IMR-90 (cell line): ENCODE measurements around the gene STXBP6. TPM values are rescaled to one million over a fixed set of nuclear protein-coding genes. Genes with fewer than 3 reads are reported as not detected.

ENCODE experiments used
- ATAC-seq: fragments of 200-7000 bp; cut with Tn5 transposase; 2 replicates; pipeline ENCODE4 v1.9.1; 2020; ENCODE audit warnings: low read depth, mild to moderate bottlenecking, moderate library complexity
- BruUV-seq: library from RNA; stranded (reverse); fragments of 400-500 nt; replicated peaks from 2 replicates; lab custom pipeline; 2021; lab: Mats Ljungman, UMichigan
- CTCF ChIA-PET: fragments of 300-600 bp; formaldehyde crosslinking; extraction: SDS; loops from one replicate; lab custom pipeline; 2021; ENCODE audit warnings: antibody characterized with exemption; lab: Yijun Ruan, JAX
- POLR2A ChIA-PET: fragments of 300-600 bp; sonication (Branson Sonifier 250); formaldehyde crosslinking; loops from one replicate; lab custom pipeline; 2022; ENCODE audit warnings: antibody characterized with exemption; ENCODE audit not compliant: unreplicated experiment; lab: Charles Lee
- DNase-seq: peaks from one replicate; pipeline ENCODE4 v3.0.0; 2013
- H2AFZ ChIP-seq: replicated peaks from 2 replicates; pipeline ENCODE3; 2013; ENCODE audit warnings: low read length, mild to moderate bottlenecking; ENCODE audit not compliant: poor library complexity
- H2AK5ac ChIP-seq: 2 replicates; pipeline ENCODE4 v1.6.1; 2013; ENCODE audit warnings: low read depth, low read length, inconsistent platforms
- H2AK9ac ChIP-seq: replicated peaks from 2 replicates; pipeline ENCODE3; 2013; ENCODE audit warnings: mild to moderate bottlenecking, low read depth, low read length, moderate library complexity; ENCODE audit not compliant: poor library complexity
- H2BK120ac ChIP-seq: 2 replicates; pipeline ENCODE4 v1.6.1; 2013; ENCODE audit warnings: low read depth, low read length, inconsistent platforms
- H2BK15ac ChIP-seq: 3 replicates; pipeline ENCODE4 v1.6.1; 2013; ENCODE audit warnings: low read depth, low read length, inconsistent platforms
- H2BK20ac ChIP-seq: 2 replicates; pipeline ENCODE4 v1.6.1; 2013; ENCODE audit warnings: low read depth, mild to moderate bottlenecking, inconsistent platforms, low read length, moderate library complexity
- H2BK5ac ChIP-seq: 2 replicates; pipeline ENCODE4 v1.6.1; 2013; ENCODE audit warnings: mild to moderate bottlenecking, low read depth, low read length, inconsistent platforms; ENCODE audit not compliant: poor library complexity, severe bottlenecking
- H3K14ac ChIP-seq: replicated peaks from 2 replicates; pipeline ENCODE4 v1.6.1; 2013; ENCODE audit warnings: low read depth, low read length, inconsistent platforms
- H3K18ac ChIP-seq: 2 replicates; pipeline ENCODE4 v1.6.1; 2013; ENCODE audit warnings: low read depth, low read length, control low read depth
- H3K23ac ChIP-seq: 2 replicates; pipeline ENCODE4 v1.6.1; 2013; ENCODE audit warnings: low read depth, low read length, inconsistent platforms
- H3K27ac ChIP-seq: 2 replicates; pipeline ENCODE4 v1.5.1; 2013; ENCODE audit warnings: mild to moderate bottlenecking, control low read depth, low read length; ENCODE audit not compliant: insufficient read depth
- H3K27me3 ChIP-seq: 2 replicates; pipeline ENCODE4 v1.6.1; 2013; ENCODE audit warnings: low read length; ENCODE audit not compliant: control insufficient read depth, insufficient read depth
- H3K36me3 ChIP-seq: 2 replicates; pipeline ENCODE4 v1.6.1; 2013; ENCODE audit warnings: low read length, mixed read lengths; ENCODE audit not compliant: control insufficient read depth, insufficient read depth
- H3K4ac ChIP-seq: 2 replicates; pipeline ENCODE4 v1.6.1; 2013; ENCODE audit warnings: low read depth, low read length, inconsistent platforms
- H3K4me1 ChIP-seq: 2 replicates; pipeline ENCODE4 v1.6.1; 2013; ENCODE audit warnings: low read length, mixed read lengths; ENCODE audit not compliant: control insufficient read depth, insufficient read depth
- H3K4me2 ChIP-seq: 2 replicates; pipeline ENCODE4 v1.6.1; 2013; ENCODE audit warnings: low read depth, mild to moderate bottlenecking, control low read depth, low read length, moderate library complexity
- H3K4me3 ChIP-seq: 2 replicates; pipeline ENCODE4 v1.5.1; 2013; ENCODE audit warnings: low read depth, mild to moderate bottlenecking, control low read depth, low read length, moderate library complexity; ENCODE audit not compliant: insufficient read depth
- H3K56ac ChIP-seq: 2 replicates; pipeline ENCODE4 v1.6.1; 2013; ENCODE audit warnings: low read length, inconsistent platforms; ENCODE audit not compliant: insufficient read depth; ENCODE audit errors: extremely low read depth
- H3K79me1 ChIP-seq, 2 experiments: 2 replicates each; pipeline ENCODE4 v1.6.1; 2013; ENCODE audit warnings: low read length in 2 of 2, inconsistent platforms in 1 of 2, low read depth in 1 of 2
- H3K9ac ChIP-seq: 2 replicates; pipeline ENCODE4 v1.6.1; 2013; ENCODE audit warnings: low read depth, low read length, control low read depth
- H3K9me1 ChIP-seq: 2 replicates; pipeline ENCODE4 v1.6.1; 2013; ENCODE audit warnings: low read length, inconsistent platforms; ENCODE audit not compliant: insufficient read depth
- H3K9me3 ChIP-seq: 2 replicates; pipeline ENCODE4 v1.6.1; 2013; ENCODE audit warnings: low read length; ENCODE audit not compliant: control insufficient read depth, insufficient read depth
- H4K20me1 ChIP-seq: 2 replicates; pipeline ENCODE4 v1.6.1; 2013; ENCODE audit warnings: low read length, inconsistent platforms; ENCODE audit not compliant: insufficient read depth
- H4K5ac ChIP-seq: 2 replicates; pipeline ENCODE4 v1.6.1; 2013; ENCODE audit warnings: mild to moderate bottlenecking, low read depth, low read length, control low read depth
- H4K8ac ChIP-seq, 2 experiments: 2 replicates each; pipeline ENCODE4 v1.6.1; 2013; ENCODE audit warnings: low read depth in 2 of 2, low read length in 2 of 2, control low read depth in 1 of 2, inconsistent platforms in 1 of 2
- H4K91ac ChIP-seq: 2 replicates; pipeline ENCODE4 v1.6.1; 2013; ENCODE audit warnings: low read depth, low read length, inconsistent platforms; ENCODE audit not compliant: insufficient read depth
- BHLHE40 ChIP-seq: fragments of 150-350 bp; IDR thresholded peaks from 2 replicates; pipeline ENCODE4 v1.6.1; 2016; ENCODE audit warnings: mild to moderate bottlenecking, low read depth, low read length
- CEBPB ChIP-seq: IDR thresholded peaks from 2 replicates; pipeline ENCODE4 v1.6.1; 2012; ENCODE audit warnings: low read depth, low read length, improper control_type of control experiment
- CHD1 ChIP-seq: IDR thresholded peaks from 2 replicates; pipeline ENCODE4 v1.6.1; 2012; ENCODE audit warnings: low read depth, low read length, improper control_type of control experiment
- FOS ChIP-seq: fragments of 150-350 bp; IDR thresholded peaks from 2 replicates; pipeline ENCODE4 v1.6.1; 2016; ENCODE audit warnings: low read depth, low read length
- MAFK ChIP-seq: IDR thresholded peaks from 2 replicates; pipeline ENCODE4 v1.6.1; 2012; ENCODE audit warnings: low read depth, low read length, improper control_type of control experiment
- MAZ ChIP-seq: IDR thresholded peaks from 2 replicates; pipeline ENCODE4 v1.6.1; 2012; ENCODE audit warnings: low read depth, mild to moderate bottlenecking, low read length, improper control_type of control experiment, moderate library complexity, borderline replicate concordance
- MXI1 ChIP-seq: IDR thresholded peaks from 2 replicates; pipeline ENCODE4 v1.6.1; 2012; ENCODE audit warnings: low read depth, mild to moderate bottlenecking, low read length, moderate library complexity, borderline replicate concordance
- NFE2L2 ChIP-seq: fragments of 150-350 bp; IDR thresholded peaks from 2 replicates; pipeline ENCODE4 v1.6.1; 2016; ENCODE audit warnings: low read depth, mild to moderate bottlenecking, low read length
- POLR2A ChIP-seq: IDR thresholded peaks from 2 replicates; pipeline ENCODE4 v1.6.1; 2012; ENCODE audit warnings: mild to moderate bottlenecking, low read depth, low read length
- RAD21 ChIP-seq: IDR thresholded peaks from 2 replicates; pipeline ENCODE4 v1.6.1; 2012; ENCODE audit warnings: low read length, improper control_type of control experiment
- RCOR1 ChIP-seq: IDR thresholded peaks from 2 replicates; pipeline ENCODE4 v1.6.1; 2012; ENCODE audit warnings: mild to moderate bottlenecking, low read length, improper control_type of control experiment; ENCODE audit not compliant: insufficient replicate concordance
- RFX5 ChIP-seq: IDR thresholded peaks from 2 replicates; pipeline ENCODE4 v1.8.0; 2012; ENCODE audit warnings: low read depth, mild to moderate bottlenecking, low read length, moderate library complexity
- SMC3 ChIP-seq: fragments of 150-350 bp; IDR thresholded peaks from 2 replicates; pipeline ENCODE4 v1.6.1; 2016; ENCODE audit warnings: low read depth, mild to moderate bottlenecking, antibody characterized with exemption, low read length, moderate library complexity
- USF2 ChIP-seq: fragments of 150-350 bp; IDR thresholded peaks from 2 replicates; pipeline ENCODE4 v1.6.1; 2017; ENCODE audit warnings: mild to moderate bottlenecking, antibody characterized with exemption, low read length, low read depth
- WGBS, 2 experiments: methylation state at CpG; one replicate each; pipeline versions ENCODE4 v1.1.5 to v1.1.7; 2013; ENCODE audit warnings: missing lambda C conversion rate in 2 of 2; ENCODE audit not compliant: insufficient read length in 1 of 2; ENCODE audit errors: extremely low coverage in 2 of 2; 5-methylcytosine and 5-hydroxymethylcytosine counted together
- dilution Hi-C: fragments of 300-500 bp; cut with HindIII; formaldehyde crosslinking; loops from one replicate; pipeline ENCODE4 v1.14.3; 2018; ENCODE audit warnings: low sequenced_read_pairs; ENCODE audit not compliant: unreplicated experiment
- in situ Hi-C: fragments of 300-500 bp; cut with MboI; formaldehyde crosslinking; loops from 3 replicates; pipeline ENCODE4 v1.14.3; 2019; ENCODE audit warnings: low sequenced_read_pairs, inconsistent platforms, mixed read lengths
- intact Hi-C: fragments of 100-400 bp; cut with micrococcal nuclease; formaldehyde crosslinking; loops from 2 replicates; pipeline ENCODE4 v1.10.0; 2022
- polyA plus RNA-seq, 3 experiments: library from polyadenylated mRNA; depleted of rRNA; stranded (reverse); fragments of >200 nt; gene quantifications; 2 replicates each; pipeline ENCODE4 v1.2.3, GENCODE V29; 2012; ENCODE audit warnings: low replicate concordance in 1 of 3
- total RNA-seq: library from RNA; depleted of rRNA; stranded (reverse); fragments of >200 nt; gene quantifications from 2 replicates; pipeline ENCODE4 v1.2.3, GENCODE V29; 2012
- TF ChIP-seq, protein P1 (sequence below): fragments of 150-350 bp; IDR thresholded peaks from 2 replicates; pipeline ENCODE4 v1.6.1; 2016; ENCODE audit warnings: low read depth, mild to moderate bottlenecking, low read length, moderate library complexity, borderline replicate concordance
- TF ChIP-seq, protein P2 (sequence below): conservative IDR thresholded peaks from 2 replicates; pipeline ENCODE4 v1.5.1; 2012; ENCODE audit warnings: mild to moderate bottlenecking, low read depth, low read length, improper control_type of control experiment

STXBP6 gene
- total and polyA plus RNA-seq, 2 of the 4 experiments (the other 2 are of a cell fraction): 14.2 to 14.3 TPM

DNA sequence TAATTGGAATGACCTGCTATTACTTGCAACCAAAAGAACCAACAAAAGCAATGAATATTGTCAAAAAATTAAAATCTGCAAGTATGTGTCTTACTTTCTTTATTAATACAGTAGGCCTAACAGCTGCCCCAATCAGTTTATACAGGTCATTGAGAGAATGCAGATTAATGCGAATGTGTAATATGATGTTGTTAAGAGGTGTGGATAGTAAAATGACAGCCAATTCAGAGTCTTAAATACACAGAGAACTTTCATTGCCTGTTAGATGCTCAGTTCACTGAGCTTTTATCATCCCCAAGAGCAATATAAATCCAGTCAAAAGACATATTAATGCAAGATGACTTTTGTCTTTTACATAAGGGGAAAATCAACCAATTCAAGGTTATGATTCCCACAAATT, 58.7 kb downstream of the STXBP6 start:
- no peak overlapping the region for H3K56ac ChIP-seq
- no peak overlapping the region for H2BK20ac ChIP-seq
- H3K4me3 ChIP-seq: no peak overlapping the region
- H2AK5ac ChIP-seq: no peak overlapping the region
- H4K5ac ChIP-seq: no peak overlapping the region
- H2BK5ac ChIP-seq: no peak overlapping the region
- no peak overlapping the region for H3K18ac ChIP-seq
- H3K4me2 ChIP-seq: no peak overlapping the region
- no peak overlapping the region for H2AFZ ChIP-seq
- H3K36me3 ChIP-seq: no peaks in the 10 kb centered on the region
- H3K27me3 ChIP-seq: peaks cover 2% of the 10 kb centered on the region
- no peak overlapping the region for H3K9ac ChIP-seq
- ChIA-PET CTCF (interaction anchor here (0.5 kb wide), 1 partner anchor 15 kb away, joined by 4 read pairs; no protein-coding TSS in a partner anchor), POLR2A (no interaction called here)
- no peak overlapping the region for H3K14ac ChIP-seq
- H3K4ac ChIP-seq: no peak overlapping the region
- dilution Hi-C loops: no loop called here
- no peak overlapping the region for H2BK15ac ChIP-seq
- no peak overlapping the region for H2BK120ac ChIP-seq
- H4K8ac ChIP-seq: no peak overlapping the region
- no peak overlapping the region for H2AK9ac ChIP-seq
- H3K23ac ChIP-seq: no peak overlapping the region
- no peaks in the 10 kb centered on the region for H3K9me3 ChIP-seq
- H3K4me1 ChIP-seq: no peaks in the 10 kb centered on the region
- H3K9me1 ChIP-seq: no peaks in the 10 kb centered on the region
- TF ChIP-seq MAZ (no peak), USF2 (no peak), MAFK (no peak), RFX5 (no peak), FOS (no peak), MXI1 (no peak), RAD21 (no peak), NFE2L2 (no peak), CHD1 (no peak), CEBPB (no peak), POLR2A (no peak), SMC3 (no peak), BHLHE40 (no peak), RCOR1 (no peak)
- TF ChIP-seq, protein P1, sequence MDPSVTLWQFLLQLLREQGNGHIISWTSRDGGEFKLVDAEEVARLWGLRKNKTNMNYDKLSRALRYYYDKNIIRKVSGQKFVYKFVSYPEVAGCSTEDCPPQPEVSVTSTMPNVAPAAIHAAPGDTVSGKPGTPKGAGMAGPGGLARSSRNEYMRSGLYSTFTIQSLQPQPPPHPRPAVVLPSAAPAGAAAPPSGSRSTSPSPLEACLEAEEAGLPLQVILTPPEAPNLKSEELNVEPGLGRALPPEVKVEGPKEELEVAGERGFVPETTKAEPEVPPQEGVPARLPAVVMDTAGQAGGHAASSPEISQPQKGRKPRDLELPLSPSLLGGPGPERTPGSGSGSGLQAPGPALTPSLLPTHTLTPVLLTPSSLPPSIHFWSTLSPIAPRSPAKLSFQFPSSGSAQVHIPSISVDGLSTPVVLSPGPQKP: no peak
- TF ChIP-seq, protein P2, sequence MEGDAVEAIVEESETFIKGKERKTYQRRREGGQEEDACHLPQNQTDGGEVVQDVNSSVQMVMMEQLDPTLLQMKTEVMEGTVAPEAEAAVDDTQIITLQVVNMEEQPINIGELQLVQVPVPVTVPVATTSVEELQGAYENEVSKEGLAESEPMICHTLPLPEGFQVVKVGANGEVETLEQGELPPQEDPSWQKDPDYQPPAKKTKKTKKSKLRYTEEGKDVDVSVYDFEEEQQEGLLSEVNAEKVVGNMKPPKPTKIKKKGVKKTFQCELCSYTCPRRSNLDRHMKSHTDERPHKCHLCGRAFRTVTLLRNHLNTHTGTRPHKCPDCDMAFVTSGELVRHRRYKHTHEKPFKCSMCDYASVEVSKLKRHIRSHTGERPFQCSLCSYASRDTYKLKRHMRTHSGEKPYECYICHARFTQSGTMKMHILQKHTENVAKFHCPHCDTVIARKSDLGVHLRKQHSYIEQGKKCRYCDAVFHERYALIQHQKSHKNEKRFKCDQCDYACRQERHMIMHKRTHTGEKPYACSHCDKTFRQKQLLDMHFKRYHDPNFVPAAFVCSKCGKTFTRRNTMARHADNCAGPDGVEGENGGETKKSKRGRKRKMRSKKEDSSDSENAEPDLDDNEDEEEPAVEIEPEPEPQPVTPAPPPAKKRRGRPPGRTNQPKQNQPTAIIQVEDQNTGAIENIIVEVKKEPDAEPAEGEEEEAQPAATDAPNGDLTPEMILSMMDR: no peak
- no CpG with 5 or more reads among the region's 1 CpG for WGBS, 2 experiments
- DNase-seq: no peak
- H4K91ac ChIP-seq: no peak overlapping the region
- no peak overlapping the region for H3K27ac ChIP-seq
- no peak for ATAC-seq
- intact Hi-C loops: no loop called here
- H3K79me1 ChIP-seq: no peaks in the 10 kb centered on the region
- no peaks in the 10 kb centered on the region for H4K20me1 ChIP-seq
- in situ Hi-C loops: no loop called here
- BruUV-seq: no TSS peak
